HepG2 (cell line): ENCODE data around the gene RPP25L. TPM values are rescaled to one million over a fixed set of nuclear protein-coding genes. Genes with fewer than 3 reads are reported as not detected.

Experiments used
- ATAC-seq: fragments of 200-7000 bp; cut with Tn5 transposase; 3 replicates; pipeline ENCODE4 v1.9.1; 2020; ENCODE audit warnings: mild to moderate bottlenecking, moderate library complexity
- BruUV-seq: library from RNA; stranded (reverse); fragments of 400-500 nt; replicated peaks from 2 replicates; lab custom pipeline; 2021; lab: Mats Ljungman, UMichigan
- CTCF ChIA-PET: fragments of 300-600 bp; formaldehyde crosslinking; extraction: SDS; loops from one replicate; lab custom pipeline; 2021; ENCODE audit warnings: low total read pairs, inconsistent platforms, low intra/inter-chr PET ratio; lab: Yijun Ruan, JAX
- POLR2A ChIA-PET: fragments of 350-600 bp; sonication (Branson Sonifier 250); formaldehyde crosslinking; loops from one replicate; lab custom pipeline; 2020; ENCODE audit warnings: antibody characterized with exemption, inconsistent platforms; lab: Yijun Ruan, JAX
- DNase-seq: peaks from one replicate; pipeline ENCODE4 v3.0.0-alpha.2; 2015; ENCODE audit warnings: low spot score
- FAIRE-seq: peaks from 3 replicates; lab custom pipeline; 2011; peaks lifted over from hg19 to GRCh38; lab: Jason Lieb, UNC
- H2AFZ ChIP-seq: one replicate; pipeline ENCODE4 v1.6.1; 2011; ENCODE audit warnings: low read length, inconsistent platforms
- H3K27ac ChIP-seq: fragments of 300-600 bp; 3 replicates; pipeline ENCODE4 v1.8.0; 2011; ENCODE audit warnings: mixed run types, mild to moderate bottlenecking, mixed read lengths, low read length, inconsistent platforms; ENCODE audit not compliant: insufficient read depth; ENCODE audit errors: extremely low read length
- H3K27me3 ChIP-seq, 2 experiments: fragments of 200-600 bp in 1 of 2; 2 replicates in 1 of 2; 3 replicates in 1 of 2; pipeline versions ENCODE4 v1.6.0 to v1.8.0; 2011; ENCODE audit warnings: low read length in 2 of 2, mild to moderate bottlenecking in 2 of 2, moderate library complexity in 2 of 2, inconsistent platforms in 1 of 2; ENCODE audit not compliant: insufficient read depth in 2 of 2, control insufficient read depth in 1 of 2
- H3K36me3 ChIP-seq, 2 experiments: fragments of 200-600 bp in 1 of 2; replicated peaks in 1 of 2; 2 replicates in 1 of 2; 3 replicates in 1 of 2; pipeline versions ENCODE4 v1.5.1 to v1.8.0; 2011; ENCODE audit warnings: low read length in 2 of 2, inconsistent platforms in 1 of 2; ENCODE audit not compliant: insufficient read depth in 2 of 2, control insufficient read depth in 1 of 2
- H3K4me1 ChIP-seq: 2 replicates; pipeline ENCODE4 v1.5.1; 2012; ENCODE audit warnings: low read length, inconsistent platforms; ENCODE audit not compliant: insufficient read depth
- H3K4me2 ChIP-seq: 2 replicates; pipeline ENCODE4 v1.6.0; 2011; ENCODE audit warnings: low read depth, low read length, inconsistent platforms
- H3K4me3 ChIP-seq, 3 experiments: fragments of 200-600 bp in 1 of 3; sonication (generic), shearing (Covaris generic) in 1 of 3; replicated peaks in 1 of 3; 2 replicates each; pipeline ENCODE4 v1.5.1; 2011 to 2016; ENCODE audit warnings: low read length in 3 of 3, inconsistent platforms in 2 of 3, low read depth in 2 of 3, mild to moderate bottlenecking in 2 of 3, control low read depth in 1 of 3, mixed read lengths in 1 of 3; ENCODE audit not compliant: insufficient read depth in 1 of 3
- H3K79me2 ChIP-seq: one replicate; pipeline ENCODE4 v1.6.1; 2011; ENCODE audit warnings: low read length, inconsistent platforms; ENCODE audit not compliant: insufficient read depth
- H3K9ac ChIP-seq: 2 replicates; pipeline ENCODE4 v1.6.0; 2011; ENCODE audit warnings: mild to moderate bottlenecking, low read depth, low read length, inconsistent platforms; ENCODE audit not compliant: insufficient read depth
- H3K9me3 ChIP-seq: 2 replicates; pipeline ENCODE4 v1.5.1; 2012; ENCODE audit warnings: mild to moderate bottlenecking, low read length
- H4K20me1 ChIP-seq: 2 replicates; pipeline ENCODE4 v1.6.0; 2011; ENCODE audit warnings: inconsistent platforms, mild to moderate bottlenecking, low read length, moderate library complexity; ENCODE audit not compliant: insufficient read depth
- MTF2 ChIP-seq: sonication (generic); formaldehyde crosslinking; IDR thresholded peaks from 2 replicates; pipeline ENCODE4 v1.5.0; 2020; ENCODE audit warnings: missing genetic modification reagents, borderline replicate concordance
- NFYB ChIP-seq: sonication (generic); formaldehyde crosslinking; IDR thresholded peaks from 2 replicates; pipeline ENCODE4 v1.4.0; 2020; ENCODE audit warnings: missing genetic modification reagents
- RFX1 ChIP-seq: fragments of 450-650 bp; IDR thresholded peaks from 2 replicates; pipeline ENCODE4 v1.6.1; 2017
- SOX6 ChIP-seq, 2 experiments: fragments of 450-650 bp in 1 of 2; sonication (generic) in 1 of 2; formaldehyde crosslinking in 1 of 2; IDR thresholded peaks; 2 replicates each; pipeline versions ENCODE4 v1.4.0 to v1.6.1; 2017 to 2020; ENCODE audit warnings: antibody characterized with exemption in 1 of 2, mild to moderate bottlenecking in 1 of 2, missing genetic modification reagents in 1 of 2
- ZNF768 ChIP-seq: sonication (generic); formaldehyde crosslinking; IDR thresholded peaks from 2 replicates; pipeline ENCODE4 v1.4.0; 2020; ENCODE audit warnings: missing genetic modification reagents
- WGBS: methylation state at CpG from one replicate; pipeline ENCODE4 v1.1.6; 2017; ENCODE audit warnings: low lambda C conversion rate; 5-methylcytosine and 5-hydroxymethylcytosine counted together
- in situ Hi-C: cut with HindIII; loops from 2 replicates; pipeline ENCODE4 v1.10.0; 2017; ENCODE audit warnings: low pct_unique_long_range_greater_than_20kb; ENCODE audit not compliant: extremely low pct_ligation_motif_present
- intact Hi-C: fragments of 100-400 bp; cut with micrococcal nuclease; formaldehyde crosslinking; loops from one replicate; pipeline ENCODE4 v1.10.0; 2022; ENCODE audit not compliant: unreplicated experiment
- polyA plus RNA-seq, 8 experiments: library from polyadenylated mRNA; depleted of rRNA in 3 of 8; stranded (reverse) in 7 of 8; unstranded in 1 of 8; fragments of >200 nt; fragmentation: Illumina TruSeq in 4 of 8; extraction: Trizol in 4 of 8; gene quantifications; 2 replicates each; pipeline versions ENCODE4 v1.2.1 to v1.2.3, GENCODE V29; 2011 to 2016; ENCODE audit warnings: low read depth in 4 of 8, missing spikeins in 1 of 8, mixed read lengths in 1 of 8; ENCODE audit not compliant: insufficient read depth in 1 of 8
- total RNA-seq, 5 experiments: library from RNA; depleted of rRNA; stranded (reverse); fragments of >200 nt; fragmentation: Illumina TruSeq; extraction: Trizol; gene quantifications; 2 replicates each; pipeline ENCODE4 v1.2.3, GENCODE V29; 2016; ENCODE audit warnings: low read depth in 1 of 5

RPP25L gene
- total and polyA plus RNA-seq, 2 of the 13 experiments (the other 11 are each of a cell fraction or from before 2014, with no cell fraction given) = 24.5 to 27.3 TPM

DNA sequence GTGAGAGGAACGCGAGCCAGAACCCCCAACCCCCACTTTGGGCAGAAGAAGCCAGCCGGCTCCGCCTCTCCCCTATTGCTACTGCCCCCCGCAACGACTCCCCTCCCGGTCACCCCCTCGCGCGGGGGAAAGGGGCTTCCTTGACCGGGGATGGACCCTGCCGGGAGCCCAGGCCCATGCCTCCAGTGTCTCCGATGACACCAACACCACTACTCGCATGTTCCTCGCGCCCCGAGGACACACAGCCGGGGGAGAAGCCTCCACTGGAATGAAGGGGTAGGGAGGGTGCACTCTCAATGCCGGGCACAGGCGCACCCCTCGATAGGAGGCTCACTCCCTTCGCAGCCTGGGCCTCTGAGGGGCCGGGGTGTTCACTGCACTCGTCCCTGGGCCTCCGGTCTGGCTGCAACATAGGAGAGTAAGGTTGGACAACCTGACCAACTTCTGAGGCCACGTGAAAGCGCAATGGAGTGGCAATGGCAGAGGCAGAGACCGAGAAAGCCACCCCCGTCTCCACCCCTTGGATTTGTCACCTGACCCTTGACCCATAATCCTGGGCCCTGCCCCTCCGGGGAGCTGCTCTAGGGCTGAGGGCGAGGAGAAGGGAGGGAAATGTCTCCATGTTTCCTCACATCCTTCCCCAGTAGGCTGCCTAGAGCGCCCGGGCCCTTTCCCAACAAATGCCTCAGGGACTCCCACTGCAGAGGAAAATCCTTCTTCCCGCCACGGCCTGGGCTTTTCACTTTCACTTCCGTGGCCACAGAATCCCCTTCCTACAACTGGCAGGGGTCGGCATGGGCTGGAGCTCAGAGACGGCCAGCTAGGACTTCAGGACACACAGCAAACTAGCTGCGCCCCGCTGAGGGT is 21.3 kb downstream of the RPP25L start:
- H3K27me3 ChIP-seq = peaks cover 19 to 86% of the 10 kb centered on the region in 2 experiments
- in situ Hi-C loops = loop anchor here (5.0 kb wide), 1 partner anchor 38 kb away; no protein-coding TSS in a partner anchor
- H3K9me3 ChIP-seq = no peaks in the 10 kb centered on the region
- intact Hi-C loops = loop anchor here (1.0 to 5.0 kb wide), 3 partner anchors 42 to 154 kb away; no protein-coding TSS in a partner anchor
- WGBS = 22% methylated on average over 13 of the region's 40 CpGs
- no peaks in the 10 kb centered on the region for H3K36me3 ChIP-seq
- H3K9ac ChIP-seq = no peak overlapping the region
- POLR2A ChIA-PET = no interaction called here
- DNase-seq = no peak
- CTCF ChIA-PET = interaction anchor here (1.8 to 3.9 kb wide), 4 partner anchors 28 to 186 kb away, joined by 10 to 42 read pairs (median 10); no protein-coding TSS in a partner anchor
- peaks cover 28% of the 10 kb centered on the region; the same call in 1 of the 2 replicates for H3K4me1 ChIP-seq
- peaks cover 4% of the 10 kb centered on the region; the same call in 1 of the 2 replicates for H4K20me1 ChIP-seq
- H2AFZ ChIP-seq = no peak overlapping the region
- TF ChIP-seq SOX6 (IDR thresholded peaks at IDR 0.05) = no peak
- no peak for TF ChIP-seq SOX6 (CRISPR knock-in tag; IDR thresholded peaks at IDR 0.05)
- TF ChIP-seq ZNF768 (CRISPR knock-in tag) = peak; percentile 97
- TF ChIP-seq RFX1 = no peak
- TF ChIP-seq MTF2 = 0 out of 2 replicates have a peak, but pooled peaks have one; percentile 21
- no peak for TF ChIP-seq NFYB
- H3K4me3 ChIP-seq = peak overlapping the region in 1 of 3 experiments; percentile 7; a peak in 1 of 6 replicates
- H3K4me2 ChIP-seq = peak overlapping the region; percentile 32; the same call in 1 of the 2 replicates
- no peak overlapping the region for H3K27ac ChIP-seq
- no TSS peak for BruUV-seq
- ATAC-seq = peak; percentile 9
- no peaks in the 10 kb centered on the region for H3K79me2 ChIP-seq
- FAIRE-seq = no peak
